PC-9 (cell line): Measurements from ENCODE around the gene NDRG2. TPM values are rescaled to one million over a fixed set of nuclear protein-coding genes. Genes with fewer than 3 reads are reported as not detected.

Experiments
- BruUV-seq: library from RNA; stranded (reverse); fragments of 400-500 nt; replicated peaks from 2 replicates; lab custom pipeline; 2021; lab: Mats Ljungman, UMichigan
- CTCF ChIA-PET: fragments of 300-600 bp; sonication (Branson Sonifier 250); formaldehyde crosslinking; loops from one replicate; lab custom pipeline; 2022; ENCODE audit warnings: antibody characterized with exemption; lab: Charles Lee
- POLR2A ChIA-PET: fragments of 300-600 bp; sonication (Branson Sonifier 250); formaldehyde crosslinking; loops from one replicate; lab custom pipeline; 2022; ENCODE audit warnings: antibody characterized with exemption; ENCODE audit not compliant: unreplicated experiment; lab: Charles Lee
- DNase-seq, 2 experiments: peaks; one replicate each; pipeline versions ENCODE4 v3.0.0 to v3.0.0-alpha.2; 2015 to 2022; ENCODE audit warnings: mixed read lengths in 1 of 2
- H2AFZ ChIP-seq: fragments of 200-600 bp; sonication (generic); 2 replicates; pipeline ENCODE4 v1.8.1; 2017; ENCODE audit warnings: antibody characterized with exemption
- H3F3A ChIP-seq: fragments of 200-600 bp; sonication (generic); 2 replicates; pipeline ENCODE4 v1.8.1; 2017; ENCODE audit warnings: antibody characterized with exemption, mild to moderate bottlenecking, low read depth; ENCODE audit not compliant: insufficient read depth
- H3K27ac ChIP-seq: fragments of 200-600 bp; sonication (generic); 2 replicates; pipeline ENCODE4 v1.6.1; 2016; ENCODE audit warnings: mixed run types
- H3K27me3 ChIP-seq: fragments of 200-600 bp; sonication (generic); 2 replicates; pipeline ENCODE4 v1.6.1; 2016; ENCODE audit warnings: low read depth, mixed run types; ENCODE audit not compliant: insufficient read depth
- H3K36me3 ChIP-seq: fragments of 200-600 bp; sonication (generic); 2 replicates; pipeline ENCODE4 v1.6.1; 2016; ENCODE audit warnings: low read depth, mixed run types
- H3K4me1 ChIP-seq: fragments of 200-600 bp; sonication (generic); replicated peaks from 2 replicates; pipeline ENCODE4 v1.6.1; 2016; ENCODE audit warnings: mixed run types; ENCODE audit not compliant: insufficient read depth
- H3K4me2 ChIP-seq: fragments of 200-600 bp; sonication (generic); 2 replicates; pipeline ENCODE4 v1.6.1; 2017; ENCODE audit warnings: mixed run types
- H3K4me3 ChIP-seq: fragments of 200-600 bp; sonication (generic); 2 replicates; pipeline ENCODE4 v1.6.1; 2016; ENCODE audit warnings: mixed run types
- H3K79me2 ChIP-seq: fragments of 200-600 bp; sonication (generic); 2 replicates; pipeline ENCODE4 v1.6.1; 2017; ENCODE audit warnings: low read depth, mixed run types
- H3K9me2 ChIP-seq: fragments of 200-600 bp; sonication (generic); 2 replicates; pipeline ENCODE4 v1.8.1; 2017; ENCODE audit warnings: mild to moderate bottlenecking; ENCODE audit not compliant: insufficient read depth
- H3K9me3 ChIP-seq: fragments of 200-600 bp; sonication (generic); 2 replicates; pipeline ENCODE4 v1.8.1; 2016; ENCODE audit warnings: low read depth; ENCODE audit not compliant: insufficient read depth
- H4K20me1 ChIP-seq: fragments of 200-600 bp; sonication (generic); 2 replicates; pipeline ENCODE4 v1.8.1; 2017; ENCODE audit not compliant: insufficient read depth
- EZH2 ChIP-seq: fragments of 200-600 bp; sonication (generic); IDR thresholded peaks from 2 replicates; pipeline ENCODE4 v1.8.0; 2017; ENCODE audit warnings: antibody characterized with exemption, low read depth
- intact Hi-C: fragments of 100-400 bp; cut with micrococcal nuclease; formaldehyde crosslinking; loops from one replicate; pipeline ENCODE4 v1.10.0; 2022; ENCODE audit not compliant: unreplicated experiment
- total RNA-seq: library from RNA; stranded (reverse); gene quantifications from 2 replicates; pipeline ENCODE4 v1.2.3, GENCODE V29; 2021
- TF ChIP-seq, protein P1 (sequence below): fragments of 200-600 bp; sonication (generic); conservative IDR thresholded peaks from 2 replicates; pipeline ENCODE4 v1.6.1; 2017; ENCODE audit warnings: mixed run types, antibody characterized with exemption, mild to moderate bottlenecking, moderate library complexity

NDRG2 gene
- total RNA-seq, 1 experiment from 2014 or later: 12.2 TPM

- H3K36me3 ChIP-seq: no peaks in the 10 kb centered on the region
- no TSS peak for BruUV-seq
- H3K4me1 ChIP-seq: no peaks in the 10 kb centered on the region
- H4K20me1 ChIP-seq: no peaks in the 10 kb centered on the region
- no peak overlapping the region for H3K4me2 ChIP-seq
- no peak overlapping the region for H2AFZ ChIP-seq
- no peaks in the 10 kb centered on the region for H3K9me3 ChIP-seq
- intact Hi-C loops: no loop called here
- H3K27ac ChIP-seq: no peak overlapping the region
- no peak for TF ChIP-seq EZH2
- TF ChIP-seq, protein P1, sequence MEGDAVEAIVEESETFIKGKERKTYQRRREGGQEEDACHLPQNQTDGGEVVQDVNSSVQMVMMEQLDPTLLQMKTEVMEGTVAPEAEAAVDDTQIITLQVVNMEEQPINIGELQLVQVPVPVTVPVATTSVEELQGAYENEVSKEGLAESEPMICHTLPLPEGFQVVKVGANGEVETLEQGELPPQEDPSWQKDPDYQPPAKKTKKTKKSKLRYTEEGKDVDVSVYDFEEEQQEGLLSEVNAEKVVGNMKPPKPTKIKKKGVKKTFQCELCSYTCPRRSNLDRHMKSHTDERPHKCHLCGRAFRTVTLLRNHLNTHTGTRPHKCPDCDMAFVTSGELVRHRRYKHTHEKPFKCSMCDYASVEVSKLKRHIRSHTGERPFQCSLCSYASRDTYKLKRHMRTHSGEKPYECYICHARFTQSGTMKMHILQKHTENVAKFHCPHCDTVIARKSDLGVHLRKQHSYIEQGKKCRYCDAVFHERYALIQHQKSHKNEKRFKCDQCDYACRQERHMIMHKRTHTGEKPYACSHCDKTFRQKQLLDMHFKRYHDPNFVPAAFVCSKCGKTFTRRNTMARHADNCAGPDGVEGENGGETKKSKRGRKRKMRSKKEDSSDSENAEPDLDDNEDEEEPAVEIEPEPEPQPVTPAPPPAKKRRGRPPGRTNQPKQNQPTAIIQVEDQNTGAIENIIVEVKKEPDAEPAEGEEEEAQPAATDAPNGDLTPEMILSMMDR: no peak
- no peak overlapping the region for H3K4me3 ChIP-seq
- no peaks in the 10 kb centered on the region for H3K9me2 ChIP-seq
- ChIA-PET CTCF (no interaction called here), POLR2A (no interaction called here)
- no peaks in the 10 kb centered on the region for H3K79me2 ChIP-seq
- no peak for DNase-seq
- H3F3A ChIP-seq: no peaks in the 10 kb centered on the region
- H3K27me3 ChIP-seq: no peaks in the 10 kb centered on the region
Measured at GRCh38 chr14:21054768-21055145, 29.9 kb upstream of the NDRG2 start.

DNA sequence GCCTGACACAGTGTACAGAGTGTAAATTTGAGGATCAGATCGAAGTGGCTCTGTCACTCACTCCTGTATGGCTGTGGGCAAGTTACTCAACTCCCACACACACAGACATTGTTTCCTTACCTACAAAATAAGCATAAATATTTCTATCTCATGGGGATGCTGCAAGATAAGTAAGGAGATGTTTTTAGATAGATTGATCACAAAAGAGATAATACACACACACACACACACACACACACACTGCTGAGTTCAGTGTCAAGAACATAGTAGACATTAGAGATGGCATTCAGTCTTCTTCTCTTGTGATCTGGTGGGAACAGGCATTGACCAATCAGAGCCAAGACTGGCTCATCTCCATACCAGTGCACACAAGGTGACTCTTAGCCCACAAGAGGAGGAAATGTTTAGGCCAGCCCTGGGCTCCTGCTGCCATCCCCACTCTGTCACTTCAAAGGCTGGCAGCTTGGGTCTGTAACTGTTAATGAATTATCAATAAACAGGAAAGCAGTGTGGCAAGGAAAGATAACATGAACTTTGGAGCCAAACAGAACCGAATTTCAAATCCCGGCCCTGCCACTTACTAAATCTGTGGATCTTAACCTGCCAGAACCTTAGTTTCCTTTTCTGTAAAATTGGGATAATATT lies 29.4 kb upstream of the NDRG2 start:
- no peak overlapping the region for H2AFZ ChIP-seq
- intact Hi-C loops: no loop called here
- CTCF ChIA-PET: no interaction called here
- no peak overlapping the region for H3K27ac ChIP-seq
- no peak for DNase-seq
- H3K4me1 ChIP-seq: no peaks in the 10 kb centered on the region
- H3K9me3 ChIP-seq: no peaks in the 10 kb centered on the region
- H3K4me3 ChIP-seq: no peak overlapping the region
- no TSS peak for BruUV-seq
- no peak overlapping the region for H3K4me2 ChIP-seq
- H3K27me3 ChIP-seq: no peaks in the 10 kb centered on the region
- H4K20me1 ChIP-seq: no peaks in the 10 kb centered on the region
- no peaks in the 10 kb centered on the region for H3F3A ChIP-seq
- no peaks in the 10 kb centered on the region for H3K9me2 ChIP-seq
- no peaks in the 10 kb centered on the region for H3K36me3 ChIP-seq
- POLR2A ChIA-PET: no interaction called here
- no peak for TF ChIP-seq EZH2
- TF ChIP-seq, protein P1: no peak
- no peaks in the 10 kb centered on the region for H3K79me2 ChIP-seq

GRCh38 chr14:21053184-21054122 lies 28.6 kb upstream of the NDRG2 start:
- H3K27me3 ChIP-seq: no peaks in the 10 kb centered on the region
- no peaks in the 10 kb centered on the region for H4K20me1 ChIP-seq
- no peaks in the 10 kb centered on the region for H3K36me3 ChIP-seq
- no peak overlapping the region for H3K27ac ChIP-seq
- H3K9me3 ChIP-seq: no peaks in the 10 kb centered on the region
- H3F3A ChIP-seq: no peaks in the 10 kb centered on the region
- H3K4me2 ChIP-seq: no peak overlapping the region
- intact Hi-C loops: no loop called here
- H3K79me2 ChIP-seq: no peaks in the 10 kb centered on the region
- H3K4me3 ChIP-seq: no peak overlapping the region
- no TSS peak for BruUV-seq
- DNase-seq: no peak
- H3K4me1 ChIP-seq: no peaks in the 10 kb centered on the region
- ChIA-PET POLR2A (no interaction called here), CTCF (no interaction called here)
- TF ChIP-seq EZH2: no peak
- TF ChIP-seq, protein P1: no peak
- no peaks in the 10 kb centered on the region for H3K9me2 ChIP-seq
- no peak overlapping the region for H2AFZ ChIP-seq
